OCI-LY7 (cell line): ENCODE measurements around the gene XIRP2. TPM values are rescaled to one million over a fixed set of nuclear protein-coding genes. Genes with fewer than 3 reads are reported as not detected.

ENCODE experiments used
- BruUV-seq: library from RNA; stranded (reverse); fragments of 400-500 nt; replicated peaks from 2 replicates; lab custom pipeline; 2021; lab: Mats Ljungman, UMichigan
- CTCF ChIA-PET: fragments of 300-600 bp; sonication (Branson Sonifier 250); formaldehyde crosslinking; loops from one replicate; lab custom pipeline; 2022; ENCODE audit warnings: antibody characterized with exemption; ENCODE audit not compliant: unreplicated experiment; lab: Charles Lee
- POLR2A ChIA-PET: fragments of 300-600 bp; sonication (Branson Sonifier 250); formaldehyde crosslinking; loops from one replicate; lab custom pipeline; 2022; ENCODE audit warnings: antibody characterized with exemption; lab: Charles Lee
- DNase-seq: peaks from one replicate; pipeline ENCODE4 v3.0.0-alpha.2; 2015; ENCODE audit warnings: low spot score
- H2AFZ ChIP-seq: fragments of 200-600 bp; sonication (generic), shearing (Covaris generic); 2 replicates; pipeline ENCODE4 v1.6.1; 2014; ENCODE audit warnings: mild to moderate bottlenecking, antibody characterized with exemption, low read length, moderate library complexity
- H3K27ac ChIP-seq: fragments of 200-600 bp; sonication (generic); 2 replicates; pipeline ENCODE4 v1.5.1; 2014; ENCODE audit warnings: mixed run types, low read depth, mild to moderate bottlenecking, moderate library complexity, low read length, inconsistent platforms; ENCODE audit not compliant: poor library complexity, severe bottlenecking
- H3K36me3 ChIP-seq: fragments of 200-600 bp; sonication (generic); 2 replicates; pipeline ENCODE4 v1.6.1; 2014; ENCODE audit warnings: mild to moderate bottlenecking, antibody characterized with exemption, low read length, moderate library complexity, mixed read lengths; ENCODE audit not compliant: insufficient read depth
- H3K4me1 ChIP-seq: fragments of 200-600 bp; sonication (generic); 2 replicates; pipeline ENCODE4 v1.5.1; 2014; ENCODE audit warnings: mild to moderate bottlenecking, low read length; ENCODE audit not compliant: insufficient read depth, poor library complexity, severe bottlenecking
- H3K4me2 ChIP-seq: fragments of 200-600 bp; sonication (generic); 2 replicates; pipeline ENCODE4 v1.6.1; 2014; ENCODE audit warnings: mild to moderate bottlenecking, low read length
- H3K4me3 ChIP-seq: fragments of 200-600 bp; sonication (generic); 2 replicates; pipeline ENCODE4 v1.5.1; 2014; ENCODE audit warnings: mild to moderate bottlenecking, low read depth, low read length; ENCODE audit not compliant: poor library complexity, severe bottlenecking
- H3K79me2 ChIP-seq: fragments of 200-600 bp; sonication (generic); 2 replicates; pipeline ENCODE4 v1.6.1; 2016; ENCODE audit warnings: low read depth, mild to moderate bottlenecking, low read length, moderate library complexity, mixed read lengths; ENCODE audit not compliant: insufficient read depth
- H3K9me2 ChIP-seq: fragments of 200-600 bp; sonication (generic); 2 replicates; pipeline ENCODE4 v1.6.1; 2016; ENCODE audit warnings: mild to moderate bottlenecking, low read length, mixed read lengths; ENCODE audit not compliant: insufficient read depth
- H3K9me3 ChIP-seq: fragments of 200-600 bp; sonication (generic); 2 replicates; pipeline ENCODE4 v1.6.1; 2014; ENCODE audit warnings: mild to moderate bottlenecking, mixed run types, low read length, mixed read lengths
- H4K20me1 ChIP-seq: fragments of 200-600 bp; sonication (generic); 2 replicates; pipeline ENCODE4 v1.6.1; 2014; ENCODE audit warnings: mild to moderate bottlenecking, antibody characterized with exemption, low read length, moderate library complexity, mixed read lengths; ENCODE audit not compliant: insufficient read depth
- EZH2phosphoT487 ChIP-seq: fragments of 200-600 bp; sonication (generic); IDR thresholded peaks from 2 replicates; pipeline ENCODE4 v1.6.1; 2018; ENCODE audit warnings: low read depth, borderline replicate concordance, mild to moderate bottlenecking, mixed run types, antibody characterized with exemption, low read length, moderate library complexity, mixed read lengths
- intact Hi-C: fragments of 100-400 bp; cut with micrococcal nuclease; formaldehyde crosslinking; loops from one replicate; pipeline ENCODE4 v1.10.0; 2022; ENCODE audit not compliant: unreplicated experiment
- total RNA-seq, 2 experiments: library from RNA; depleted of rRNA in 1 of 2; stranded (reverse); fragments of >200 nt in 1 of 2; shearing (Covaris generic) in 1 of 2; gene quantifications; 2 replicates each; pipeline ENCODE4 v1.2.3, GENCODE V29; 2014 to 2022
- TF ChIP-seq, protein P1 (sequence below): fragments of 200-600 bp; sonication (generic); conservative IDR thresholded peaks from 2 replicates; pipeline ENCODE4 v1.5.1; 2014; ENCODE audit warnings: mild to moderate bottlenecking, antibody characterized with exemption, low read length, moderate library complexity, mixed read lengths

The XIRP2 gene
- total RNA-seq, 2 experiments from 2014 or later: not detected

DNA sequence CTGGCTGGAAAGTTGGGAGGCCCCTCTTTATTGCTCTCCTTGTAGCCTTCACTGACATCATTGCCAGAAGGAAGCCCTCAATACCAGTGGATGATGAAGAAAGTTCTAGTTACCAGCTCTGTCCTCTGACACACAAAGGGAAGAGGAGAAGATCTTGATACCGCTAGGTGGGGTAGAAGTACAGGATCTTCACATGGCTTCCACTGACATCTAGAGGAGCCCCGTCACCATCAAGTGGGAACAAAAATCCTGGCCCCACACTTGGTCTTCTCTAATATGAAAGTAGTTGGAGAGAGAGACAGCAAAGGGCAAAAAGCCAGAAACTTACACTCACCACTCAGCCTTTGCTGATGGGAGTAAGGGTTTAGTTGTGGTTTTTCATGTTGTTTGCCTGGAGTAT is 12.4 kb downstream of the XIRP2 start:
- no peaks in the 10 kb centered on the region for H3K79me2 ChIP-seq
- no peaks in the 10 kb centered on the region for H3K9me3 ChIP-seq
- no peaks in the 10 kb centered on the region for H3K9me2 ChIP-seq
- ChIA-PET CTCF (no interaction called here), POLR2A (no interaction called here)
- peak; percentile 1 for DNase-seq
- H4K20me1 ChIP-seq: no peaks in the 10 kb centered on the region
- intact Hi-C loops: no loop called here
- H3K4me2 ChIP-seq: no peak overlapping the region
- TF ChIP-seq, protein P1, sequence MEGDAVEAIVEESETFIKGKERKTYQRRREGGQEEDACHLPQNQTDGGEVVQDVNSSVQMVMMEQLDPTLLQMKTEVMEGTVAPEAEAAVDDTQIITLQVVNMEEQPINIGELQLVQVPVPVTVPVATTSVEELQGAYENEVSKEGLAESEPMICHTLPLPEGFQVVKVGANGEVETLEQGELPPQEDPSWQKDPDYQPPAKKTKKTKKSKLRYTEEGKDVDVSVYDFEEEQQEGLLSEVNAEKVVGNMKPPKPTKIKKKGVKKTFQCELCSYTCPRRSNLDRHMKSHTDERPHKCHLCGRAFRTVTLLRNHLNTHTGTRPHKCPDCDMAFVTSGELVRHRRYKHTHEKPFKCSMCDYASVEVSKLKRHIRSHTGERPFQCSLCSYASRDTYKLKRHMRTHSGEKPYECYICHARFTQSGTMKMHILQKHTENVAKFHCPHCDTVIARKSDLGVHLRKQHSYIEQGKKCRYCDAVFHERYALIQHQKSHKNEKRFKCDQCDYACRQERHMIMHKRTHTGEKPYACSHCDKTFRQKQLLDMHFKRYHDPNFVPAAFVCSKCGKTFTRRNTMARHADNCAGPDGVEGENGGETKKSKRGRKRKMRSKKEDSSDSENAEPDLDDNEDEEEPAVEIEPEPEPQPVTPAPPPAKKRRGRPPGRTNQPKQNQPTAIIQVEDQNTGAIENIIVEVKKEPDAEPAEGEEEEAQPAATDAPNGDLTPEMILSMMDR: peak; percentile 45
- no peak for TF ChIP-seq EZH2phosphoT487
- no peaks in the 10 kb centered on the region for H3K36me3 ChIP-seq
- no TSS peak for BruUV-seq
- H3K4me3 ChIP-seq: no peak overlapping the region
- no peak overlapping the region for H2AFZ ChIP-seq
- H3K27ac ChIP-seq: no peak overlapping the region
- no peaks in the 10 kb centered on the region for H3K4me1 ChIP-seq

DNA sequence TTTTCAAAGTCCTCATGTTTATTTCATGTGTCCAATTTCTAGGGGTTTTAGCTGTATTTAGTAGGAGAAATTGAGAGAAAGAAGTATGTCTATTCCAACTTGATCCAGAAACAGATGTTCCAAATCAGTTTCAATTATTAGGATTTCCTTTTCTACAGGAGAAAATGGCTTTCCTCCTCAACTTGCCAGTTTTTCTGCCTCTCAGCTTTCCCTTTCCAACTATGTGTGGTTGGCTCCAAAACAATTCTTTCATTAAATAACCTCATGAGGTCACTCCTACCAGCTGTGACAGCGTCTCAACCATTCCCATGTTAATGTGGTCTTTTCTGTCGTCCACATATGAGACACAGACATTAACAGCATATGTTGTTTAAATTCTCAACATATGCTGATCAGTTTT is 13.1 kb downstream of the XIRP2 start:
- Histone ChIP-seq H3K79me2 (no peaks in the 10 kb centered on the region), H4K20me1 (no peaks in the 10 kb centered on the region), H3K4me1 (no peaks in the 10 kb centered on the region), H3K4me2 (no peak overlapping the region), H3K9me2 (no peaks in the 10 kb centered on the region), H3K9me3 (no peaks in the 10 kb centered on the region), H2AFZ (no peak overlapping the region), H3K36me3 (no peaks in the 10 kb centered on the region), H3K4me3 (no peak overlapping the region), H3K27ac (no peak overlapping the region)
- DNase-seq: no peak
- CTCF ChIA-PET: no interaction called here
- POLR2A ChIA-PET: no interaction called here
- BruUV-seq: no TSS peak
- intact Hi-C loops: no loop called here
- TF ChIP-seq EZH2phosphoT487: no peak
- TF ChIP-seq, protein P1: no peak

DNA sequence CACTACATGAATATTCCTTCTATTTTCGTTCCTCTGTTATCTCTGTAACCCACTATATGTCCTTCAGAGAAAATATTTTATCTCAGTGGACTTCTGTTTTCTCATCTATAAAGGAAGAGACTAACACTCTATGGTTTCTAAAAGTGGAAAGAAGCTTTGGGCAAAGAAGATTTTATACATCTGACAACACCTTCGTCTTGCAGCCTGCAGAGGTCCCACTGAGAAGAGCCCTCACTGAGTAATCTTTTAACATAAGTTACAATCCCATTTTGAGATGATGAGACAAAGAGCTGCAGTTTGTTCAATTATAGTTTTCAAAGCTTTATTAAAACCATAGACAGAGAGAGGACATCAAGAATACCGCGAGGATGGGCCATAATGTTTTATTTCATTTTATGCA is 28.7 kb downstream of the XIRP2 start:
- CTCF ChIA-PET: no interaction called here
- DNase-seq: no peak
- TF ChIP-seq, protein P1: no peak
- no peak for TF ChIP-seq EZH2phosphoT487

More for the DNA sequence above, 28.7 kb downstream of the XIRP2 start:
- intact Hi-C loops: no loop called here
- POLR2A ChIA-PET: no interaction called here
- Histone ChIP-seq H3K4me3 (no peak overlapping the region), H3K36me3 (no peaks in the 10 kb centered on the region), H4K20me1 (no peaks in the 10 kb centered on the region), H3K79me2 (no peaks in the 10 kb centered on the region), H3K27ac (no peak overlapping the region), H3K9me3 (no peaks in the 10 kb centered on the region), H3K9me2 (no peaks in the 10 kb centered on the region), H3K4me1 (no peaks in the 10 kb centered on the region), H2AFZ (no peak overlapping the region), H3K4me2 (no peak overlapping the region)
- BruUV-seq: no TSS peak
